Dermis lymphatic vessel endothelial cell (primary cell): ENCODE results near the gene OR5H1. TPM values are rescaled to one million over a fixed set of nuclear protein-coding genes. Genes with fewer than 3 reads are reported as not detected.

Experiments used
- total RNA-seq: library from RNA; depleted of rRNA; stranded (reverse); fragments of >200 nt; gene quantifications from 2 replicates; pipeline ENCODE4 v1.2.1, GENCODE V29; 2014

OR5H1 gene
- under 0.01 TPM in 1 of 2 replicates, not detected in the other for total RNA-seq

DNA sequence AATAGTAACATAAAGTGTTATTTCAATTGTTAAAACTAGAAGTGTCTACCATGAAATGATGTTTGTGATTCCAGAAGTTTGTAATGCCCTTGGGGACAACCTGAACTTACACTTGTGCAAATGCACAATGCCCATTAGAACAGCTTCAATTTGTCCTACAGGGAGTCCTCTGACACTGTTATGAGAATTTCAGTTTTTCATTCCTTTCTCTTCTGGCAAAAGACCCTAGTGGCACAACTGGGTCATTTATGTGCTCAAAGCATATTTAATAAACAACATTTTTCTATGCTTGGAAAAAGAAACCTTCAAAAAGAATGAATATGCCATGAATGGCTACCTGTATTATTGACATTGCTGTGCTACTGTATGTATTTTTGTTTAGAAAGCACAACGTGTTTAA lies at the start of gene OR5H1:
OR5H1 (plus strand) TSS at position 301 of the 400 bp plus-strand sequence. CDS start 1,977 bp downstream, outside the sequence.

DNA sequence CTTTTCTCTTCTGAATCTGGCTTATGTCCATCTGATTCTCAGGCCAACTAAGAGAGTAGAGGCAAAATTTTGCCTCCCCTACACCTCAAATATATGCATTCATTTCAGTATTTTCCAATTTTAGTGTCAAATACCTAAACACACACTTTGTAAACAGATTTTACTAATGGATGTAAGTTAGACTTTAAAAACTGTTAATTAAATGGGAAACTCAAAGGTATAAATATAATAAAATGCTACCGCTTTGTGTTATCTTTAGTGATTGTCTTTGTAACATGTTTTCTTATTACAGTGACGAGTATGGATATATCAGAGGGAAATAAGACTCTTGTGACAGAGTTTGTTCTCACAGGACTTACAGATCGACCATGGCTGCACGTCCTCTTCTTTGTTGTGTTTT lies 43.6 kb upstream of the OR5H1 start, which contains the start of gene OR5AC2:
OR5AC2 (plus strand) TSS at position 301 of the 400 bp plus-strand sequence; CDS start at position 301, 0 bp downstream.

DNA sequence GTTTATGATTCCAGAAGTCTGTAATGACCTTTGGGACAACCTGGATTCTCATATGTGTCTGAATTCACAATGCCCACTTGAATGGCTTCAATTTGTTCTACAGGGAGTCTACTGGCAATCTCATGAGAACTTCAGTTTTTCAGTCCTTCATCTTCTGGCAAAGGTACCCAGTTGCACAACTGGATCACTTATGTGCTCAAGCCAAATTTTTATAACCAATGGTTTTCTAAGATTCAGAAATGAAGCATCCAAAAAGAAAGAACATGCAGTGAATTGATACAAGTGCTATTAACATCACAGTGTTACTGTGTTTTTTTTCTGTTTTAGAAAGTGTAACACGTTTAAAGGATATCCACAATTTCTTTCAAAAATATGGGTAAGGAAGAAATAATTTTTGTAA lies 16.7 kb downstream of the OR5H1 start, which contains the start of gene OR5H14:
OR5H14 (plus strand) TSS at position 301 of the 400 bp plus-strand sequence. CDS start 1,907 bp downstream, outside the sequence.

DNA sequence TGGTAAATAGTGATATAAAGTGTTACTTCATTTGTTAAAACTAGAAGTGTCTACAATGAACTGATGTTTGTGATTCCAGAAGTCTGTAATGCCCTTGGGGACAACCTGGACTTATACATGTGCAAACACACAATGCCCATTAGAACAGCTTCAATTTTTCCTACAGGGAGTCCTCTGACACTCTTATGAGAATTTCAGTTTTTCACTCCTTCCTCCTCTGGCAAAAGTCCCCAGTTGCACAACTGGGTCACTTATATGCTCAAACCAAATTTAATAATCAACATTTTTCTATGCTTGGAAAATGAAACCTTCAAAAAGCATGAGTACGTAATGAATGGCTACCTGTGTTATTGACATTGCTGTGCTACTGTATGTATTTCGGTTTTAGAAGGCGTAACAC lies 35.9 kb downstream of the OR5H1 start, which contains the start of gene OR5H15:
OR5H15 (plus strand) TSS at position 301 of the 400 bp plus-strand sequence. CDS start 2,004 bp downstream, outside the sequence.

Other genes starting within 250 kb of the OR5H1 start
- gene RIOX2, start 158.3 kb upstream of the OR5H1 start, total RNA-seq, result 29.3 and 31.1 TPM in 2 replicates
- not detected in 2 replicates for gene GABRR3, start 95.4 kb upstream of the OR5H1 start, total RNA-seq
- gene OR5AC2, start 43.5 kb upstream of the OR5H1 start, total RNA-seq, result not detected in 2 replicates
- gene OR5H14, start 16.8 kb downstream of the OR5H1 start, total RNA-seq, result not detected in 2 replicates
- not detected in 2 replicates for gene OR5H15, start 36.0 kb downstream of the OR5H1 start, total RNA-seq
- not detected in 2 replicates for gene OR5H6, start 133.5 kb downstream of the OR5H1 start, total RNA-seq
- gene OR5H2, start 151.8 kb downstream of the OR5H1 start, total RNA-seq, result not detected in 2 replicates
- gene OR5K4, start 223.1 kb downstream of the OR5H1 start, total RNA-seq, result not detected in 2 replicates